K562 treated with DMSO at 1 percent for 12 hours (cell line): ENCODE measurements around the gene LHFPL3. TPM values are rescaled to one million over a fixed set of nuclear protein-coding genes. Genes with fewer than 3 reads are reported as not detected.

Experiments
- total RNA-seq: library from RNA; unstranded; fragments of 300-600 nt; gene quantifications from 2 replicates; pipeline ENCODE4 v1.2.3, GENCODE V29; 2022; ENCODE audit not compliant: insufficient read depth

The LHFPL3 gene
- total RNA-seq: not detected in 2 replicates

DNA sequence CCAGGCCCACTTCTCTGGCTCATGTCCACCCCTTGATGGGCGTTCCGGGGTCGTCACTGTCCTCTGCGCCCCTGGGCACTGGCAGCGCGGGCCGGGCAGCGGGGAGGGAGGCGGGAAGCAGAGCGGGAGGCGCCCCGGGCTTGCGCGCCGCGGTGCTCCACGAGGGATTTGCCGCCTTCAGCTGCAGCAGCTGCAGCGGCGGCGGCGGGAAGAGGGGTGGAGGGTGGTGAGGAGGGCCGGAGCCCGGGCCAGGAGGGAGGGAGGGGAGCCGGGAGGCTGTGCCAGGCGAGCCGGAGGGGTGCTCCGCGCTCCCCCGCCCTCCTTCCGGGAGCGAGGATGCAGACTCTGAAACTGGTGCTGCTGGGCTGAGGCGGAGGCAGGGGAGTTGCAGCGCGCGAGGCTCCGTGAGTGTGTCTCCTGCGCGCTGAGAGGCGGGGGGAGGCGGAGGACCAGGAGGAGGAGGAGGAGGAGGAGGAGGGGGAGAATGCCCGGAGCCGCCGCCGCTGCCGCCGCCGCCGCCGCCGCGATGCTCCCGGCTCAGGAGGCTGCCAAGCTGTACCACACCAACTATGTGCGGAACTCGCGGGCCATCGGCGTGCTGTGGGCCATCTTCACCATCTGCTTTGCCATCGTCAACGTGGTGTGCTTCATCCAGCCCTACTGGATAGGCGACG is at the start of gene LHFPL3:
TSS of gene LHFPL3 (plus strand) at position 308 of the 674 bp plus-strand sequence.

Other genes starting within 250 kb of the LHFPL3 start
- 12.5 and 18.6 TPM in 2 replicates for gene ORC5, start 120.6 kb upstream of the LHFPL3 start, total RNA-seq